GM12865 (cell line): ENCODE data around the gene HACL1.

Source experiments
- DNase-seq: peaks from one replicate; pipeline ENCODE4 v3.0.0; 2010; ENCODE audit warnings: low read depth
- H3K4me3 ChIP-seq: 2 replicates; pipeline ENCODE4 v1.5.1; 2011; ENCODE audit warnings: mild to moderate bottlenecking, low read depth, low read length, control low read depth
- TF ChIP-seq, protein P1 (sequence below): IDR thresholded peaks from 2 replicates; pipeline ENCODE4 v1.5.1; 2011; ENCODE audit warnings: low read length, control low read depth, low read depth, inconsistent platforms; ENCODE audit not compliant: insufficient read depth; ENCODE audit errors: missing control alignments

Gene HACL1

GRCh38 chr3:15511156-15511555 lies 90.2 kb downstream of the HACL1 start:
- TF ChIP-seq, protein P1, sequence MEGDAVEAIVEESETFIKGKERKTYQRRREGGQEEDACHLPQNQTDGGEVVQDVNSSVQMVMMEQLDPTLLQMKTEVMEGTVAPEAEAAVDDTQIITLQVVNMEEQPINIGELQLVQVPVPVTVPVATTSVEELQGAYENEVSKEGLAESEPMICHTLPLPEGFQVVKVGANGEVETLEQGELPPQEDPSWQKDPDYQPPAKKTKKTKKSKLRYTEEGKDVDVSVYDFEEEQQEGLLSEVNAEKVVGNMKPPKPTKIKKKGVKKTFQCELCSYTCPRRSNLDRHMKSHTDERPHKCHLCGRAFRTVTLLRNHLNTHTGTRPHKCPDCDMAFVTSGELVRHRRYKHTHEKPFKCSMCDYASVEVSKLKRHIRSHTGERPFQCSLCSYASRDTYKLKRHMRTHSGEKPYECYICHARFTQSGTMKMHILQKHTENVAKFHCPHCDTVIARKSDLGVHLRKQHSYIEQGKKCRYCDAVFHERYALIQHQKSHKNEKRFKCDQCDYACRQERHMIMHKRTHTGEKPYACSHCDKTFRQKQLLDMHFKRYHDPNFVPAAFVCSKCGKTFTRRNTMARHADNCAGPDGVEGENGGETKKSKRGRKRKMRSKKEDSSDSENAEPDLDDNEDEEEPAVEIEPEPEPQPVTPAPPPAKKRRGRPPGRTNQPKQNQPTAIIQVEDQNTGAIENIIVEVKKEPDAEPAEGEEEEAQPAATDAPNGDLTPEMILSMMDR = no peak
- H3K4me3 ChIP-seq = no peak overlapping the region
- no peak for DNase-seq
